NCI-H1417 (cell line): Measurements from ENCODE around the gene HDHD5.

Experiments
- DNase-seq, 3 experiments: peaks; one replicate each; lab custom pipeline; 2025; lab: John Stamatoyannopoulos, UW

HDHD5 gene

DNA sequence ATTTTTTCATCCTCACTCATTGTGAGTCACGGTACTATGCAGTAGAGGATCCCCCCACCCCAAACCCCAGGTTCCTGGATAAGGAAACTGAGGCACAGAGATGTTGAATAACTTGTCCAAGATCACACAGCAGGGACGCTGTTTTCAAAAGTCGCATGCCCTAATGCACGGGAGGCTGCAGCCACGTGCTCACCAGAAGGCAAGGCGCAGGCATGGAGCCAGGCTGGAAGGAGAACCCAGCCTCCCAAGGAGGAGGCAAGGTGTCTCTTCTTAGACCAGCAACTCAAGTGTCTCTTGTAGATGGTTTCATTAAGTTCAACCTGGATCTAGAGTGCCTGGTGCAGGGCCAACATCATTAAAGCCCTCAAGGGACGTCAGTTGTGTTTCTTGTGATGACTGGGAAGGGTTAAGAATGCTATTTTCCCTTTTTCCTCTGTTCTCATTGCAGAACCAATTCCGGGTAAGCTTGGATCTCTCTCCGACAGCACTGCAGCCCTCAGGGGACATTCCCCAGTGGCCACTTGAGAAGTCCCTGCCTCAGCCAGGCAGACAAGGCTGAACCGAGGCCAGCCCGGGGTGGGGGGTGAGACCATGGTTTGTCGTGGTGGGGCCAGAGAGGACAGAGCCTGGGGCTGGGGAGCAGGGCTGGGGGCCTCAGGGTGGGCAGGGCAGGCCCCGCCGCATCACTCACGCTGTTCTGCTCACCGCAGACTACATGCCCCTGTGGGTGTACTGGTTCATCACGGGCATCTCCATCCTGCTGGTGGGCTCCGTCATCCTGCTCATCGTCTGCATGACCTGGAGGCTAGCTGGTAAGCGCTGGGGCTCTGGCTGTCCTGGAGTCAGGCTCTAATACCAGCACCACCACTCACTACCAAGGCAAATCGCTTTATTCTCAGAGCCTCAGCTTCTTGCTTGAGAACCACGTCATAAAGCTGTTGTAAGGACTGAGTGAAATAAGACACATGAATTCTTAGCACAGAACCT is 53.6 kb downstream of the HDHD5 start:
- DNase-seq, result no peak

DNA sequence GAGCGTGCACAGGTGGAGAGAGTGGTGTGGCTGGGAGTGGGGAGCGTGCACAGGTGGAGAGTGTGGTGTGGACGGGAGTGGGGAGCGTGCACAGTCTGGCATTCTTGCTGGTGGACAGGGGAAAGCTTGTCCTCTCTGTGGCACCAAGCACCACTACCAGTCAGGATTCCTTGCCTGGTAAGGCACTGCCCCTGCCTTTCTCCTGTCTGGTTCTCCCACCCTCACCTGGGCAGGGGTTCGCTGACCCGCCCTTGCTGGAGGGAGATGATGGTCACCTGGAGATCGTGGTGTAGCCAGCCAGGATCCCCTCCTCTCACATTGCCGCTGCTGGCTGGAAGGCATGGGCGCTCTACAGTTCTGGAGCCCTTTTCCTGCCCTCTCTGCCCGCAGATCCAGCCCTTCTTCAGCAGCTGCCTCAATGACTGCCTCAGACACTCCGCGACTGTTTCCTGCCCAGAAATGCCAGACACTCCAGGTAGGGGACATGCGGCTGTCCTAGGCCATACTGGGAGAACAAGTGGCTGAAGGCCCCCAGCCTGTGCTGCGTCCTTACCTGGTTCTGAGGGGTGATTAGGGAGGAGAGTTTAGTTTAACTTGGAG is 54.6 kb downstream of the HDHD5 start:
- DNase-seq, result no peak

DNA sequence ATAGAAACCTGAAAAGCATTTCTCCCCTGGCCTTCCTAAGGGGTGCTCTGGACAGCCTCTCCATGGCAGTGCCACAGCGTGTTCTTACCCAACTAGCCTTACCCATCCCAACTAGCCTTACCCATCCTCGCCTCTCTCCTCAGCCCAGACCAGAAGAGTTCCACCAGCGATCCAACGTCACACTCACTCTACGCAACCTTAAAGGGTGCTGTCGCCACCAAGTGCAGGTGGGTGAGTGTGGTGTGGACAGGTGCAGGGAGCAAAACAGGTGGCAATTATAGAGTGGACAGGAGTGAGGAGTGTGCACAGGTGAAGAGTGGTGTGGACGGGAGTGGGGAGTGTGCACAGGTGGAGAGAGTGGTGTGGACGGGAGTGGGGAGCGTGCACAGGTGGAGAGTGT is 55.7 kb downstream of the HDHD5 start:
- DNase-seq, result no peak

DNA sequence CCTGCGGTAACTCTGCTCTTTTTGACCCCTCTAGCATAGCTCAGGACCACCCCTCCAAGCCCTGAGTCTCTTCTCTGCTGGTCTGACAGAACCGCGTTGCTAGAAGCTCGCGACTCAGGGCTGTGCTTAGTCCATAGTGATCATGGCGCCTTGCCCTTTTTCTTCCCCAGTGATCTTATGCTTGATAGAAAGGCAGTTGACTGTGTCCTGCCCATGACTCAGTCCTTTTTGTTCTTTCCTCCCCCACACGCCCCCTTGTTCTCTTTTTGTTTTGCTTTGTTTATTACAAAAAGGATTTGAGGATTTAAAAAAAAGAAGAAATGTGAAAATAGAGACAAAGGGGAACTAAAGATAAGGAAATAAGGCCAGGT is 56.8 kb downstream of the HDHD5 start:
- no peak for DNase-seq

DNA sequence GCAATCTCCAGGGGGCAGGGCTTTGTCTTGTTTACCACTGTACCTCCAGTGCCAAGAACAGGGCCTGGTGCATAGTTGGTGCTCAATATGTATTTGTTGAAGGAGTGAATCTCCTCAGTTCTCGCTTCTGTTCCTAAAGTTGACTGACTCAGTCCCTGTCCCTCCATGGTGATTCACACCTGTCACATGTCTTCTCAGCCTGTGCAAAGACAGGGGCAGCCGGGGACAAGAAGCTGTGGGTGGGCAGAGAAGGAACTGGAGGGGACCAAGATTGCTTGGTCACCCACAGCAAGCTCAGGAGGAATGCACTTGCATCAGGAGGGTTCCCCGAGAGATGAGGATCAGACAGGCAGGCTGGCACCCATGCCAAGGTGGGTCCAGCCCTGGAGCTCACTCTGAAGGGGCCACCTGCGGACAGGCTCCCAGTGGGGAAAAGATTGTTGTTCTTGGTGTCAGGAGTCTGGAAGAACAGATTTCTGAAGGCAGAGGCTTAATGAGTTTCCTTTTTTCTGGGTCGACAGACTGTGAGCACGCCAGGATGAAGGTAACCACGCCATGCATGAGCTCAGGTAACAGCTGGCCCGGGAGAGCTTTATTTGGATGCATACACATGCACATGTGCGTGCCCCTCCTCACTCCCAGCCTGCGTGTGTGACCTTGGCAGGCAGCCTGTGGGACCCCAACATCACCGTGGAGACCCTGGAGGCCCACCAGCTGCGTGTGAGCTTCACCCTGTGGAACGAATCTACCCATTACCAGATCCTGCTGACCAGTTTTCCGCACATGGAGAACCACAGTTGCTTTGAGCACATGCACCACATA is 57.4 kb downstream of the HDHD5 start:
- DNase-seq, result no peak

DNA sequence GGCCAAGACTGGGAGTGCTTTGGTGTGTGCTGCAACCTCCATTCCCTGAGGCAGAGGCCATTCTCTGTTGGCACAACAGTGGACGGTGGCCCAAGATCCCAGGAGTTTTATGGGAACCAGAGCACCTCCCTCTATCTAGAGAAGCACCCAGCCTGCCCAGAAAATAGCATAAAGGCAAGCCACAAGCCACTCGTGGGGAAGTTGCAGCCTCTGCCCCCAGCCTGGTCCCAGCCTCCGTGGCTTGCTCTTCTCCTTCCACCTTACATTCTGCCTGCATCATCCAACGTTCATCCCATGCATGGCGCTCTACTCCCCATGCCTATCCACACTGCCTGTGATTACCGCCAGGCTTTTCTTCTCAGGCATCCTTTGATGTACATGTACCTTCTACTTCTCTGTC is 58.5 kb downstream of the HDHD5 start:
- no peak for DNase-seq

DNA sequence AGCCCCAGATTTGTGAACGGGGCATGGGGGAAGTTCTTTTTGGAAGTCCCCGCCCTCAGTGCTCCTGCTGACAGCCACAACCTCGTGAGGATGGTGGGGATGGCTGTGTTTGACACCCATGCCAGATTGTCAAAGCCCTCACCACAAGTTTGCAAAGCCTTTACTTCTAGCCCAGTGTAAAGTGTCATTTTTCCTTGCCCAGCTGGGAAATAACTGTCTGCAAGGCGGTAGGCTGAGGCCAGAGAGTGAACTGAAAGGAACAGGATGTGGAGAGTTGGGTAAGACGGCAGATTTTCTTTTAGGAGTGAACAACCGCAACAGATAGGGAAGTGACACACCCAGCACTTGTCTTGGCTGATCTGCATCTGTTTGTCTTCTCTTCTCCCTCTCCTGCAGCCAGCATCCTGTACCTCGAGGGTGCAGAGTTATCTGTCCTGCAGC is 60.7 kb downstream of the HDHD5 start:
- DNase-seq, result no peak

DNA sequence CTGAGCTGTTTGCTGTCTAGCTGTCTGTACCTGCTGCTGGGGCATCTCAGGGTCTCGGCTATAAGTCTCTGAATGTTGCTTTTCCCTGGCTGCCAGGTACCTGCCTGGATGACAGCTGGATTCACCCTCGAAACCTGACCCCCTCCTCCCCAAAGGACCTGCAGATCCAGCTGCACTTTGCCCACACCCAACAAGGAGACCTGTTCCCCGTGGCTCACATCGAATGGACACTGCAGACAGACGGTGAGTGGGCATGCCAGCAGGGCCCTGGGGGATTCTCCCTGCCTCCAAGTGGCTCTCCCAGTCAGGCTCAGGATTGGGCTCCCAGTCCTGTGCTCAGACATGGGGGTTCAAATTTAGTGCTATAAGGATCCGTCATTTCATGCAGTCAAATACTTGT is 61.4 kb downstream of the HDHD5 start:
- no peak for DNase-seq

DNA sequence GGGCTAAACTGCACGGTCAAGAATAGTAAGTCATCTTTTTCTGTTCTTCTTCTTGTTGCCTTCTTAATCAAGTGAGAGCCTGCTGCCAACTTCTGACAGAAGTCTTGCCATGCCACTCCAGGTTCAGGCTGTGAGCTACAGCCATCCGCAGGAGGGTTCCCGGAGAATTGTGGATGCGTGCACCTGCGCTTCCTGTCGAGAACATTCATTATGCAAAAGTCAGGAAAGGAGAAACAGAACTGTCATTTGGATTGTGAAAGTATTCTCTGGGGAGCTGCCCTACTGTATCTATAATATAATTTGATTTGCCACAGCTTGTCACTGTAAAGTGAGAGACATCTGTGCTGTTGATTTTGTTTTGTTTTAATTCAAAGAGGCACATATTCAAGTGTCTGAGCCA is 62.0 kb downstream of the HDHD5 start:
- DNase-seq, result peak in 2 of 3 experiments; percentile 5 to 12

DNA sequence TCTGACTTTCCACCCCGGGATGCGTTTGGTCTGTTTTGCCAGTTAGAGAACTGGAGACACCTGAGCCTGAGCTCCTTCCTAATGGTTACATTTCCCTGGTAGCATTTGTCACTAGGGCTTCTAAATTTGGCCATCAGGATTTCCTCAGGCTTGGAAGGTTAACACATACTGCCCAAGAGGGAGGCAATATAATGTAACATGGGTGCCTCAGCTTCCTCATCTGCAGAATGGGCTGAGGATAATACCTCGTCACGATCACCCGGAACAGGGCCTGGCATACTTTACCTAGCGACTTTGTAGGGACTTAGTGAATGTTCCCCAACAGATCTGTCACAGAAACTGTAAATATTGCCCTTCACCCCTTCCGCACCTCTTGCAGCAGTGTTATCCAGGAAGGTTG is 63.0 kb downstream of the HDHD5 start:
- no peak for DNase-seq

DNA sequence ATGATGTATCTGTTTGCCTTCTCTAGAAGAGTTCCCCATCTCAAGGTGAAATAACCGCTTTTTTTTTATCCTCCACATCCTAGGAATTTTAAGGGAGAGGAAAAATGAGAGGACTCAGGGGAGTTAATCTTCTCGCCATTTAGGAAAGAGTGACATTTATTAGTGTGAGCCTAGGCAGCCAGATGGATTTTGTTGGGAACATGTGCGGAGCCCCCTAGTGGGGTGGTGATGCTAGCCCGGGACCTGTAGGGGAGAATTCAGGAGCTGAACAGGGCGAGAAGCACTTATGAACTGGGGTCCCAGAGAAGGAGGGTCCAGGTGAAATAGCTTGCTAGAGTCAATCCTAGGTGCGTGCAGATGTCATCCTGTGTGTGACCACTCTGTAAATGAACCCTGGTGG is 63.5 kb downstream of the HDHD5 start:
- no peak for DNase-seq

DNA sequence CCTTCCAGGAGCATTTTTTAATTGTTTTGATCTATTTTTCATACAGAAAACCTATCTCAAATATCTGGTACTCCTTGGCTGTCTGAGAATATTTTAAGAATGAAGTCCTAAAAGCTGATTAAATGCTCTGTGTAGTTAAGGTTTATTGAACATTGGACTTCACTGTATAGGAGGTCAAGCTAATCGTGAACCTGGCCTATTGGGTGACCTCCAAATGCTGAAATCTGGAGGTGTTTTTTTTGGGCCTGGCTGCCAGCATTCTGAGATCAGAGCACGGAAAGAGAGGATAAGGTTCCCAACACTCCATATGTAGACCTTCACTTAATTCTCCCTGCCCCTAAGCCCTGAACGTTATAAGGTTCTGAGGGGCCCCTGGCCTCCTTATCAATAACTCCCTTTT is 66.0 kb downstream of the HDHD5 start:
- no peak for DNase-seq

DNA sequence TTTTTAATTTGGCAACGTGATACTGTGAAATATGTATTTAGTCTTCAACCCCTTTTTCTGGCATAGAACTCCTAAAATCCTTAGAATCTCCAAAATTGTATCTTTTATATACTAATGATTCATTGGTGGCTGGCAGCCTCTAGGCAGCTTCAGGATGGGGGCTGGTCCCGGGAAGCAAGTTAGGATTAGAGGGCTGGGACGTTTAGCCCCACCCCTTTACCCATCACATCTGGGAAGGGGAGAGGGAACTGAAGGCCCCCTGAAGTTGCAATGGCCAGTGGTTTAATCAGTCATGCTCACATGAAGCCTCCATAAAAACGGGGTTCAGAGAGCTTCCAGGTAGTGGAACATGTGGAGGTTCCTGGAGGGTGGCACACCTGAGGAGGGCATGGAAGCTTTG is 67.2 kb downstream of the HDHD5 start:
- no peak for DNase-seq

DNA sequence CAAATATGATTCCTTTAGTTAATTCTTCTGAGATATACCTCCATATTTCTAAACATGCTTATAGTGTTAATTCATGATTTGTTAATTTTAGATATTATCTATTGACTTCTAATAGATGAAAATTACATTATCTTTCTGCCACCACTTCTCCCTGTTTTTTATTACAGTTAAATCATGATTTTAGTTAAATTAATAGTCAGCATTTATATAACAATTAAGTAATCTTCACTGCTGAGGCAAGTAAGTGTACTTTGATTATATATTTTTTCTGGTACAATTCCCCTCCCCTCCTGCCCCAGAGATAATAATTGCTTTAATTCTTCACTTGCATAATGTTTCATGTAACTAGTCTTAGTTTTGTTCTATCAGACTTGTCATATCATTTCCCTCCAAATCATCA is 68.5 kb downstream of the HDHD5 start:
- DNase-seq, result no peak
